Measurements from ENCODE around the gene TMEM25.

DNA sequence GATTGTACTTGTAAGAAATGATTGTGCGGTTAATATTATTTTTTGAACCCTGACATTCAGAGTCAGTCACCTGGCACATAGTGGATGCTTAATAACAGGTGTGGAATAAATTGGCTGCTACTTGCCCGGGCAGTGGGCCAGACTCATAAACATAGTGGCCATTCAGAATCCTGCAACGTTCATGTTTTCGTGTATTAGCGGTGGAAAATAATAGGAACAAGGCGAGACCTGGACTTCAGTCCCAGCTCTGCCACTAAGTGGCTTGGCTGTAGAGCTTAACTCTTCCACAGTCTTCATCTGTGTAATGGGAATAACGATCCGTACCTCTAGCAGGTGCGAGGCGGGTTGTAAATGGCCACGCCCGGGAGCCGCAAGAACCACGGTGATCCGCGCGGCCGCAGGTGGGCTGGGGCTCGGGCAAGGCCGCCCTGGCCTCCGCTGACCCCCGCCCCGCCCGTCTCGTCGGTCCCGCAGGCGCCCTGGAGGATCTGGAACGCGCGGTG, 761 bp upstream of the TMEM25 start:
- TF ChIP-seq POLR2AphosphoS5 (IDR thresholded peaks at IDR 0.05): no peak
- TF ChIP-seq EP300 (IDR thresholded peaks at IDR 0.05): no peak
- no peak for TF ChIP-seq CTCF (IDR thresholded peaks at IDR 0.05)
- TF ChIP-seq POLR2A (IDR thresholded peaks at IDR 0.05): no peak

All from suprapubic skin (tissue), 4 donors.